ENCODE results near the gene ST14.

Gene ST14

GRCh38 chr11:130159657-130160497, at the start of gene ST14:
ST14 (plus strand) TSS chr11:130159782; CDS start chr11:130159980, 198 bp downstream.
- no peaks in the 10 kb centered on the region for H3K36me3 Mint-ChIP-seq (ENCODE audit: low read depth)
- H3K4me3 Mint-ChIP-seq, result peak within 1 kb of the TSS; percentile 70
- no peaks in the 10 kb centered on the region for H3K9me3 Mint-ChIP-seq
- peaks cover 59% of the 10 kb centered on the region for H3K27me3 Mint-ChIP-seq
- H3K4me1 Mint-ChIP-seq (ENCODE audit: low read depth), result peaks cover 30% of the 10 kb centered on the region
- no peak within 1 kb of the TSS for H3K27ac Mint-ChIP-seq

- H3K27me3 Mint-ChIP-seq, result no peaks in the 10 kb centered on the region
- H3K27ac Mint-ChIP-seq, result no peak overlapping the region
- no peaks in the 10 kb centered on the region for H3K9me3 Mint-ChIP-seq
- peaks cover 4% of the 10 kb centered on the region for H3K4me1 Mint-ChIP-seq (ENCODE audit: low read depth)
- H3K36me3 Mint-ChIP-seq (ENCODE audit: low read depth), result peaks cover 56% of the 10 kb centered on the region
- no peak overlapping the region for H3K4me3 Mint-ChIP-seq
These were observed 49.1 kb upstream of the ST14 start for GRCh38 chr11:130110339-130111108.

- Mint-ChIP-seq H3K4me1 (ENCODE audit: low read depth) (peaks cover 12% of the 10 kb centered on the region), H3K36me3 (ENCODE audit: low read depth) (peaks cover 46% of the 10 kb centered on the region), H3K4me3 (no peak overlapping the region), H3K27ac (no peak overlapping the region), H3K9me3 (no peaks in the 10 kb centered on the region), H3K27me3 (no peaks in the 10 kb centered on the region)
These were observed 47.3 kb upstream of the ST14 start for GRCh38 chr11:130112071-130112830.

GRCh38 chr11:130114281-130114680, 45.3 kb upstream of the ST14 start:
- Mint-ChIP-seq H3K27ac (no peak overlapping the region), H3K9me3 (no peaks in the 10 kb centered on the region), H3K4me3 (no peak overlapping the region), H3K36me3 (ENCODE audit: low read depth) (peaks cover 39% of the 10 kb centered on the region), H3K4me1 (ENCODE audit: low read depth) (peaks cover 32% of the 10 kb centered on the region), H3K27me3 (no peaks in the 10 kb centered on the region)

GRCh38 chr11:130114726-130115125, 44.9 kb upstream of the ST14 start:
- Mint-ChIP-seq H3K9me3 (no peaks in the 10 kb centered on the region), H3K27me3 (peaks cover 4% of the 10 kb centered on the region), H3K36me3 (ENCODE audit: low read depth) (peaks cover 37% of the 10 kb centered on the region), H3K27ac (no peak overlapping the region), H3K4me1 (ENCODE audit: low read depth) (peaks cover 37% of the 10 kb centered on the region), H3K4me3 (no peak overlapping the region)

- Mint-ChIP-seq H3K36me3 (ENCODE audit: low read depth) (peaks cover 35% of the 10 kb centered on the region), H3K4me3 (no peak overlapping the region), H3K9me3 (no peaks in the 10 kb centered on the region), H3K27me3 (peaks cover 6% of the 10 kb centered on the region), H3K27ac (no peak overlapping the region), H3K4me1 (ENCODE audit: low read depth) (peaks cover 41% of the 10 kb centered on the region)
These were observed 44.4 kb upstream of the ST14 start for GRCh38 chr11:130115218-130115617.

GRCh38 chr11:130118165-130118564, 41.4 kb upstream of the ST14 start:
- H3K27me3 Mint-ChIP-seq, result peaks cover 11% of the 10 kb centered on the region
- H3K27ac Mint-ChIP-seq, result no peak overlapping the region
- H3K4me3 Mint-ChIP-seq, result peak overlapping the region; percentile 42
- H3K4me1 Mint-ChIP-seq (ENCODE audit: low read depth), result peaks cover 70% of the 10 kb centered on the region
- no peaks in the 10 kb centered on the region for H3K9me3 Mint-ChIP-seq
- H3K36me3 Mint-ChIP-seq (ENCODE audit: low read depth), result peaks cover 27% of the 10 kb centered on the region

GRCh38 chr11:130118636-130119387, 40.8 kb upstream of the ST14 start:
- Mint-ChIP-seq H3K9me3 (no peaks in the 10 kb centered on the region), H3K4me3 (peak overlapping the region; percentile 42), H3K27me3 (peaks cover 11% of the 10 kb centered on the region), H3K4me1 (ENCODE audit: low read depth) (peaks cover 71% of the 10 kb centered on the region), H3K36me3 (ENCODE audit: low read depth) (peaks cover 29% of the 10 kb centered on the region), H3K27ac (peak overlapping the region; percentile 32)

- Mint-ChIP-seq H3K27ac (no peak overlapping the region), H3K27me3 (peaks cover 11% of the 10 kb centered on the region), H3K36me3 (ENCODE audit: low read depth) (peaks cover 37% of the 10 kb centered on the region), H3K4me3 (no peak overlapping the region), H3K4me1 (ENCODE audit: low read depth) (peaks cover 71% of the 10 kb centered on the region), H3K9me3 (no peaks in the 10 kb centered on the region)
These were observed 39.5 kb upstream of the ST14 start for GRCh38 chr11:130120045-130120444.

- Mint-ChIP-seq H3K27ac (peak overlapping the region; percentile 64), H3K27me3 (peaks cover 11% of the 10 kb centered on the region), H3K4me1 (ENCODE audit: low read depth) (peaks cover 63% of the 10 kb centered on the region), H3K36me3 (ENCODE audit: low read depth) (peaks cover 45% of the 10 kb centered on the region), H3K4me3 (peak overlapping the region; percentile 40), H3K9me3 (no peaks in the 10 kb centered on the region)
These were observed 38.1 kb upstream of the ST14 start for GRCh38 chr11:130121445-130121978.

GRCh38 chr11:130122141-130122575, 37.4 kb upstream of the ST14 start:
- H3K4me1 Mint-ChIP-seq (ENCODE audit: low read depth), result peaks cover 63% of the 10 kb centered on the region
- H3K36me3 Mint-ChIP-seq (ENCODE audit: low read depth), result peaks cover 45% of the 10 kb centered on the region
- H3K27me3 Mint-ChIP-seq, result peaks cover 11% of the 10 kb centered on the region
- H3K9me3 Mint-ChIP-seq, result no peaks in the 10 kb centered on the region
- no peak overlapping the region for H3K27ac Mint-ChIP-seq
- H3K4me3 Mint-ChIP-seq, result peak overlapping the region; percentile 14

GRCh38 chr11:130123414-130124040, 36.1 kb upstream of the ST14 start:
- peaks cover 11% of the 10 kb centered on the region for H3K27me3 Mint-ChIP-seq
- H3K4me1 Mint-ChIP-seq (ENCODE audit: low read depth), result peaks cover 49% of the 10 kb centered on the region
- no peaks in the 10 kb centered on the region for H3K9me3 Mint-ChIP-seq
- no peak overlapping the region for H3K27ac Mint-ChIP-seq
- peaks cover 49% of the 10 kb centered on the region for H3K36me3 Mint-ChIP-seq (ENCODE audit: low read depth)
- no peak overlapping the region for H3K4me3 Mint-ChIP-seq

- peaks cover 11% of the 10 kb centered on the region for H3K27me3 Mint-ChIP-seq
- peaks cover 43% of the 10 kb centered on the region for H3K4me1 Mint-ChIP-seq (ENCODE audit: low read depth)
- H3K9me3 Mint-ChIP-seq, result no peaks in the 10 kb centered on the region
- peaks cover 53% of the 10 kb centered on the region for H3K36me3 Mint-ChIP-seq (ENCODE audit: low read depth)
- H3K4me3 Mint-ChIP-seq, result no peak overlapping the region
- H3K27ac Mint-ChIP-seq, result no peak overlapping the region
These were observed 35.5 kb upstream of the ST14 start for GRCh38 chr11:130124096-130124495.
